Stimulated activated CD4-positive, alpha-beta T cell treated with anti-CD3 and anti-CD28 coated beads, Interleukin-4, amount 100 ng/mL, for 4 hours (primary cell): Measurements from ENCODE around the gene SRGAP3.

ENCODE experiments used
- DNase-seq, 2 experiments: peaks; one replicate each; pipeline ENCODE4 v3.0.0-alpha.2; 2020

Gene SRGAP3

GRCh38 chr3:8953313-8953712, 296.1 kb downstream of the SRGAP3 start:
- no peak for DNase-seq

- no peak for DNase-seq
These were observed 297.3 kb downstream of the SRGAP3 start for GRCh38 chr3:8952130-8952529.

- DNase-seq: no peak
These were observed 303.4 kb downstream of the SRGAP3 start for GRCh38 chr3:8945890-8946600.

GRCh38 chr3:8942746-8943488, 306.5 kb downstream of the SRGAP3 start:
- DNase-seq: no peak

- DNase-seq: no peak
These were observed 307.3 kb downstream of the SRGAP3 start for GRCh38 chr3:8942115-8942514.

- no peak for DNase-seq
These were observed 311.4 kb downstream of the SRGAP3 start for GRCh38 chr3:8938021-8938420.

- DNase-seq: no peak
These were observed 312.1 kb downstream of the SRGAP3 start for GRCh38 chr3:8937064-8938020.

- no peak for DNase-seq
These were observed 316.9 kb downstream of the SRGAP3 start for GRCh38 chr3:8932507-8932906.

- no peak for DNase-seq
These were observed 318.1 kb downstream of the SRGAP3 start for GRCh38 chr3:8931342-8931741.
